AG04449 (cell line): Measurements from ENCODE around the gene UST.

Experiments
- CTCF ChIA-PET: fragments of 350-600 bp; formaldehyde crosslinking; extraction: SDS; loops from one replicate; lab custom pipeline; 2021; ENCODE audit warnings: antibody characterized with exemption; lab: Yijun Ruan, JAX
- POLR2A ChIA-PET: fragments of 400-600, 350-600 bp; formaldehyde crosslinking; extraction: SDS; loops from one replicate; lab custom pipeline; 2020; ENCODE audit warnings: antibody characterized with exemption, inconsistent platforms; lab: Yijun Ruan, JAX
- DNase-seq: peaks from one replicate; pipeline ENCODE4 v3.0.0-alpha.2; 2010; ENCODE audit warnings: low read depth, low spot score
- H3K4me3 ChIP-seq: 2 replicates; pipeline ENCODE4 v1.5.1; 2011; ENCODE audit warnings: low read depth, mild to moderate bottlenecking, control low read depth, low read length
- CTCF ChIP-seq: IDR thresholded peaks from one replicate; pipeline ENCODE4 v1.5.1; 2011; ENCODE audit warnings: mild to moderate bottlenecking, moderate library complexity, low read length, control low read depth, inconsistent platforms; ENCODE audit not compliant: insufficient read depth; ENCODE audit errors: missing control alignments

The UST gene

GRCh38 chr6:148962854-148963515 is 216.2 kb downstream of the UST start:
- POLR2A ChIA-PET: no interaction called here
- H3K4me3 ChIP-seq: no peak overlapping the region
- no peak for TF ChIP-seq CTCF
- DNase-seq: no peak
- CTCF ChIA-PET: interaction anchor here (1.0 kb wide), 1 partner anchor 9 kb away, joined by 3 read pairs; no protein-coding TSS in a partner anchor

GRCh38 chr6:148963738-148964137 is 216.9 kb downstream of the UST start:
- DNase-seq: no peak
- H3K4me3 ChIP-seq: no peak overlapping the region
- ChIA-PET CTCF (interaction anchor here (1.0 kb wide), 1 partner anchor 9 kb away, joined by 3 read pairs; no protein-coding TSS in a partner anchor), POLR2A (no interaction called here)
- no peak for TF ChIP-seq CTCF

- ChIA-PET CTCF (no interaction called here), POLR2A (no interaction called here)
- no peak for TF ChIP-seq CTCF
- no peak overlapping the region for H3K4me3 ChIP-seq
- DNase-seq: no peak
Measured at GRCh38 chr6:148964467-148964866, 217.6 kb downstream of the UST start.

- no peak overlapping the region for H3K4me3 ChIP-seq
- no peak for TF ChIP-seq CTCF
- DNase-seq: no peak
- ChIA-PET CTCF (interaction anchor here (0.6 kb wide), 1 partner anchor 91 kb away, joined by 3 read pairs; no protein-coding TSS in a partner anchor), POLR2A (no interaction called here)
Measured at GRCh38 chr6:148965287-148965686, 218.5 kb downstream of the UST start.

- no peak for DNase-seq
- no peak overlapping the region for H3K4me3 ChIP-seq
- CTCF ChIA-PET: interaction anchor here (1.8 to 3.9 kb wide), 3 partner anchors 11 to 389 kb away, joined by 8 to 13 read pairs (median 9); no protein-coding TSS in a partner anchor
- POLR2A ChIA-PET: no interaction called here
- no peak for TF ChIP-seq CTCF
Measured at GRCh38 chr6:148967011-148967520, 220.2 kb downstream of the UST start.

GRCh38 chr6:148967541-148967956 is 220.7 kb downstream of the UST start:
- ChIA-PET POLR2A (no interaction called here), CTCF (interaction anchor here (0.9 to 3.9 kb wide), 8 partner anchors 11 to 410 kb away, joined by 3 to 15 read pairs (median 8); no protein-coding TSS in a partner anchor)
- DNase-seq: no peak
- H3K4me3 ChIP-seq: no peak overlapping the region
- no peak for TF ChIP-seq CTCF
